Adrenal gland (tissue), 19 donors: Measurements from ENCODE around the gene KIDINS220. TPM values are rescaled to one million over a fixed set of nuclear protein-coding genes. Genes with fewer than 3 reads are reported as not detected.

Source experiments
- DNase-seq, 7 donors: peaks; one replicate each; pipeline ENCODE4 v3.0.0-alpha.2; 2019 to 2020
- H3K27ac ChIP-seq, 5 donors: fragments of 200-600 bp; sonication (generic) in 4 of 5; 1 replicate in 3 of 5; 2 replicates in 2 of 5; pipeline versions ENCODE4 v1.5.1 to v1.8.0; 2016 to 2020; ENCODE audit warnings: mild to moderate bottlenecking in 1 of 5
- H3K27me3 ChIP-seq: fragments of 200-600 bp; 2 replicates; pipeline ENCODE4 v1.8.0; 2021
- H3K36me3 ChIP-seq, 2 donors: fragments of 200-600 bp; replicated peaks in 1 of 2; 1 replicate in 1 of 2; 2 replicates in 1 of 2; pipeline versions ENCODE4 v1.5.1 to v1.8.0; 2018 to 2022
- H3K4me1 ChIP-seq, 2 donors: fragments of 200-600 bp; replicated peaks in 1 of 2; 1 replicate in 1 of 2; 2 replicates in 1 of 2; pipeline versions ENCODE4 v1.5.1 to v1.8.0; 2018 to 2021
- H3K4me3 ChIP-seq, 4 donors: fragments of 200-600 bp; sonication (generic) in 3 of 4; one replicate each; pipeline ENCODE4 v1.5.1; 2016 to 2018
- H3K9me3 ChIP-seq, 3 donors: fragments of 200-600 bp; sonication (generic) in 1 of 3; replicated peaks in 1 of 3; 1 replicate in 2 of 3; 2 replicates in 1 of 3; pipeline versions ENCODE4 v1.5.1 to v1.8.0; 2016 to 2021
- POLR2A ChIP-seq, 2 donors: fragments of 450-650 bp; IDR thresholded peaks; one replicate each; pipeline ENCODE4 v1.6.1; 2017; ENCODE audit warnings: antibody characterized with exemption in 2 of 2, mild to moderate bottlenecking in 2 of 2, moderate library complexity in 1 of 2
- WGBS, 4 donors: extraction: QIAGEN DNeasy Blood & Tissue Kit in 2 of 4; methylation state at CpG; one replicate each; pipeline versions ENCODE4 v1.1.5 to v1.1.7; 2013 to 2017; 5-methylcytosine and 5-hydroxymethylcytosine counted together
- intact Hi-C, 2 donors: fragments of 100-400 bp; cut with DNase I; formaldehyde crosslinking; loops; one replicate each; pipeline versions ENCODE4 v1.14.1 to v1.15.0; 2022 to 2023
- long read RNA-seq, 10 donors: library from polyadenylated mRNA in 3 of 10; unstranded in 2 of 10; stranded (forward) in 1 of 10; transcript quantifications; one replicate each; pipeline ENCODE4 v2.0.0 and lab custom pipeline, GENCODE V29; 2021 to 2026
- polyA plus RNA-seq, 3 donors: library from polyadenylated mRNA; stranded (reverse); fragments of 200-250 nt in 2 of 3; fragments of 350-450 nt in 1 of 3; fragmentation: Illumina TruSeq in 1 of 3; extraction: RNeasy Lipid Tissue Mini Kit (QIAGEN cat#74804) in 1 of 3; gene quantifications; one replicate each; pipeline ENCODE4 v1.2.3, GENCODE V29; 2013 to 2014
- total RNA-seq, 9 donors: library from RNA; depleted of rRNA in 4 of 9; stranded (reverse); fragments of >200 nt in 4 of 9; fragments of 120-200 nt in 1 of 9; fragmentation: NEBNext Ultra II Directional in 1 of 9; extraction: Animal tissue kit (Norgen Biotek cat#: 25700) in 1 of 9; gene quantifications; one replicate each; pipeline versions ENCODE4 v1.1.0 to v1.2.4, GENCODE V29; 2013 to 2023
- TF ChIP-seq, protein P1 (sequence below), 6 experiments: fragments of 450-650 bp in 4 of 6; fragments of 200-600 bp in 2 of 6; sonication (generic) in 1 of 6; IDR thresholded peaks; 1 replicate in 5 of 6; 2 replicates in 1 of 6; pipeline versions ENCODE4 v1.5.1 to v1.8.0; 2016 to 2021; ENCODE audit warnings: antibody characterized with exemption in 6 of 6, mild to moderate bottlenecking in 2 of 6, moderate library complexity in 1 of 6
- donor health status: healthy with polysubstance abuse.
- donor health status: Bipolar disorder and iron deficiency.
- donor health status: DM: yes; HTN: yes; CAD: no.
- donor health status: DM: no; HTN: no; CAD: no.
- donor health status: DM: no; HTN: no; CAD: no.
- donor health status: DM: yes; HTN: yes; CAD: no.

The KIDINS220 gene
- total RNA-seq (100 to 1,000 TPM in 1 of 9 donors, 10 to 100 TPM in 8; 47.5 to 162 (median 60.1) TPM), polyA plus RNA-seq (10 to 100 TPM; 17.1 to 41.2 (median 23.4) TPM)
- long read RNA-seq, donor 1, result 0 reads
- long read RNA-seq, donor 2, result 0 reads
- long read RNA-seq, donor 3, result 0 reads
- long read RNA-seq, donor 4, partial matches to known transcripts, result 3 of 9 reads
- long read RNA-seq, donor 4, other reads (novel, unspliced or antisense), result 6 of 9 reads
- long read RNA-seq, donor 5, full-length matches to known transcripts, result 1 of 45 reads
- long read RNA-seq, donor 5, partial matches to known transcripts, result 26 of 45 reads
- long read RNA-seq, donor 5, other reads (novel, unspliced or antisense), result 18 of 45 reads
- long read RNA-seq, donor 6, partial matches to known transcripts, result 11 of 15 reads
- long read RNA-seq, donor 6, other reads (novel, unspliced or antisense), result 4 of 15 reads
- long read RNA-seq, donor 7, partial matches to known transcripts, result 0 of 1 reads
- long read RNA-seq, donor 7, other reads (novel, unspliced or antisense), result 0 of 1 reads
- long read RNA-seq, donor 8, partial matches to known transcripts, result 0 of 6 reads
- long read RNA-seq, donor 8, other reads (novel, unspliced or antisense), result 5 of 6 reads
- long read RNA-seq, donor 9, result 0 reads
- long read RNA-seq, donor 10, result 0 reads

DNA sequence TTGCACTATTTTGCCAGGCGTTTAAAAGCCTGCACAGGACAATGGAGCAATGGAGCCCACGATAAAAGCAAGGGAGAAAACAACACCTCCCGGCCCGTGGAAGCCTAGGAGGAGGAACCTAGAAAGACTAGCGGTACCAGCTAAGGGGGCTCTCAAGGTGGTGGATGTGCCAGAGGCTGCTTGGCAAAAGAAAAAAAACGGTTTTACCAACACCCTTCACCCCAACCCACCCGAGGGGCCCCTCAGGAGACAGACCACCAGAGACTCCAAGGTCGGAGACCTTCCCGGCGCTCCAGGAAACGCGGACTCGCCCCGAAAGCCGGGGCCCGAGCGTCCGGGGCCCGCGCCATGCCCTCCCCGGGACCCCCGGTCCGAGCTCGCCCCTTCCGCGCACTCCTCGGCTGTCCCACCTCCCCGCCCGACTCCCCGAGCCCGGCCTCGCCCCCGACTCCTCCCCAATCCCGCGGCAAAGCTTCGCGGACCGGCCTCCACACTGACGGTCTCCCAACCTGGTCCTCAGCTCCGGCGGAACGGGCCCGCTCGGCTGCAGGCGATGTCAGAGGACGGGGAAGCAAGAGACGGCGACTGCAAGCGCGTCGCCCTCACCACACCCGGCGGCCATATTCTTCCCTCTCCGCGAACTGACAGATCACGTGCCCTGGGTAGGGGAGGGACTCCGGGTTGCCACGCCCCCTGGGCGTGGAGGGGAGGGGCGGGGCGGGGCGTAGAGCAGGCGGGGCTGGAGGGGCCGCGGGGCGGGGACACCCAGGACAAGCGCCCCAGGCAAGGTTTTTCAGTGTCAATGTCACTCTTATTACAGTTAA lies at the start of gene KIDINS220:
Gene KIDINS220, minus strand, starts transcription at position 643 of the 824 bp plus-strand sequence. CDS start 10,520 bp downstream, outside the sequence.
- no peaks in the 10 kb centered on the region for H3K36me3 ChIP-seq
- H3K9me3 ChIP-seq, result no peaks in the 10 kb centered on the region
- TF ChIP-seq POLR2A (IDR thresholded peaks at IDR 0.05), result peak; percentile 45 to 76
- TF ChIP-seq, protein P1, sequence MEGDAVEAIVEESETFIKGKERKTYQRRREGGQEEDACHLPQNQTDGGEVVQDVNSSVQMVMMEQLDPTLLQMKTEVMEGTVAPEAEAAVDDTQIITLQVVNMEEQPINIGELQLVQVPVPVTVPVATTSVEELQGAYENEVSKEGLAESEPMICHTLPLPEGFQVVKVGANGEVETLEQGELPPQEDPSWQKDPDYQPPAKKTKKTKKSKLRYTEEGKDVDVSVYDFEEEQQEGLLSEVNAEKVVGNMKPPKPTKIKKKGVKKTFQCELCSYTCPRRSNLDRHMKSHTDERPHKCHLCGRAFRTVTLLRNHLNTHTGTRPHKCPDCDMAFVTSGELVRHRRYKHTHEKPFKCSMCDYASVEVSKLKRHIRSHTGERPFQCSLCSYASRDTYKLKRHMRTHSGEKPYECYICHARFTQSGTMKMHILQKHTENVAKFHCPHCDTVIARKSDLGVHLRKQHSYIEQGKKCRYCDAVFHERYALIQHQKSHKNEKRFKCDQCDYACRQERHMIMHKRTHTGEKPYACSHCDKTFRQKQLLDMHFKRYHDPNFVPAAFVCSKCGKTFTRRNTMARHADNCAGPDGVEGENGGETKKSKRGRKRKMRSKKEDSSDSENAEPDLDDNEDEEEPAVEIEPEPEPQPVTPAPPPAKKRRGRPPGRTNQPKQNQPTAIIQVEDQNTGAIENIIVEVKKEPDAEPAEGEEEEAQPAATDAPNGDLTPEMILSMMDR (IDR thresholded peaks at IDR 0.05), result no peak
- 0 to 3% (median 0%) methylated on average over 20 to 67 of the region's 67 CpGs for WGBS, 4 donors
- H3K27me3 ChIP-seq, result no peaks in the 10 kb centered on the region
- DNase-seq, result peak; percentile 84 to 93 (median 86)
- H3K4me3 ChIP-seq, result peak within 1 kb of the TSS; percentile 66 to 93 (median 83)
- H3K4me1 ChIP-seq, result peaks cover 8 to 28% of the 10 kb centered on the region in 2 donors
- intact Hi-C loops, result no loop called here
- peak within 1 kb of the TSS in 4 of 5 donors; percentile 64 to 81 (median 78) for H3K27ac ChIP-seq

GRCh38 chr2:8886876-8887275 lies 49.5 kb upstream of the KIDINS220 start:
- no peak for DNase-seq
- 65 to 78% (median 76%) methylated on average over 2 of the region's 2 CpGs for WGBS, 4 donors
- H3K36me3 ChIP-seq, result no peaks in the 10 kb centered on the region
- no peak for TF ChIP-seq POLR2A (IDR thresholded peaks at IDR 0.05)
- TF ChIP-seq, protein P1 (IDR thresholded peaks at IDR 0.05), result no peak
- H3K4me3 ChIP-seq, result no peak overlapping the region
- H3K27me3 ChIP-seq, result no peaks in the 10 kb centered on the region
- no peaks in the 10 kb centered on the region for H3K4me1 ChIP-seq
- no peaks in the 10 kb centered on the region for H3K9me3 ChIP-seq
- intact Hi-C loops, result no loop called here
- no peak overlapping the region for H3K27ac ChIP-seq

DNA sequence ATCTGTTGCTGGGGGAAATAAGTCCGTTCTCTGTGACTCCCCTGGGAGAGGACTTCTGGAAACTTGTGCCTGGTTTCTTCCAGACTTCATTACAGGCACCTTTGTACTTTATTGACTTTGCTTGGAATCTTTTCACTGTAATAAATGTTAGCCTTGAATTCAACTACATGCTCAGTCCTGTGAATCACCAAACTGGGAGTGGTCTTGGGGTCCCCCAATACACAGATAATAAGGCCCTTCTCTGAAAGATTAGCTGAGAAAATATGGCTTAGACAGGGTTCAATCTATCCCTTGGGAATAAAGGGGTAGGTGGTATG lies 48.7 kb upstream of the KIDINS220 start:
- intact Hi-C loops, result no loop called here
- 55 to 83% (median 77%) methylated on average over 1 of the region's 1 CpG for WGBS, 4 donors

More for the DNA sequence above, 48.7 kb upstream of the KIDINS220 start:
- Histone ChIP-seq H3K36me3 (no peaks in the 10 kb centered on the region), H3K27ac (no peak overlapping the region), H3K4me1 (no peaks in the 10 kb centered on the region), H3K9me3 (no peaks in the 10 kb centered on the region), H3K27me3 (no peaks in the 10 kb centered on the region), H3K4me3 (no peak overlapping the region)
- no peak for DNase-seq
- TF ChIP-seq POLR2A (IDR thresholded peaks at IDR 0.05), result no peak
- TF ChIP-seq, protein P1 (IDR thresholded peaks at IDR 0.05), result no peak
